Astrocyte (in vitro differentiated cells and primary cell): Measurements from ENCODE around the gene PNPT1. TPM values are rescaled to one million over a fixed set of nuclear protein-coding genes. Genes with fewer than 3 reads are reported as not detected.

Source experiments
- DNase-seq: peaks from one replicate; pipeline ENCODE4 v3.0.0-alpha.2; 2010; ENCODE audit warnings: low read depth
- FAIRE-seq: peaks from 2 replicates; lab custom pipeline; 2011; peaks lifted over from hg19 to GRCh38; lab: Jason Lieb, UNC
- H2AFZ ChIP-seq: 2 replicates; pipeline ENCODE4 v1.6.0; 2012; ENCODE audit warnings: low read depth, low read length, inconsistent platforms
- H3K27ac ChIP-seq: 2 replicates; pipeline ENCODE4 v1.5.1; 2011; ENCODE audit warnings: low read depth, low read length, inconsistent platforms
- H3K27me3 ChIP-seq: 2 replicates; pipeline ENCODE4 v1.6.0; 2011; ENCODE audit warnings: low read length, inconsistent platforms; ENCODE audit not compliant: insufficient read depth
- H3K36me3 ChIP-seq: 2 replicates; pipeline ENCODE4 v1.5.1; 2011; ENCODE audit warnings: low read length, inconsistent platforms; ENCODE audit not compliant: insufficient read depth
- H3K4me1 ChIP-seq: 2 replicates; pipeline ENCODE4 v1.5.1; 2011; ENCODE audit warnings: low read length, inconsistent platforms; ENCODE audit not compliant: insufficient read depth
- H3K4me2 ChIP-seq: 2 replicates; pipeline ENCODE4 v1.6.0; 2012; ENCODE audit warnings: low read length, inconsistent platforms
- H3K4me3 ChIP-seq: 2 replicates; pipeline ENCODE4 v1.5.1; 2011; ENCODE audit warnings: low read depth, mild to moderate bottlenecking, low read length, inconsistent platforms; ENCODE audit not compliant: insufficient read depth
- H3K79me2 ChIP-seq: 2 replicates; pipeline ENCODE4 v1.6.0; 2012; ENCODE audit warnings: mild to moderate bottlenecking, low read length, inconsistent platforms; ENCODE audit not compliant: insufficient read depth
- H3K9ac ChIP-seq: 2 replicates; pipeline ENCODE4 v1.6.0; 2012; ENCODE audit warnings: mild to moderate bottlenecking, low read length, inconsistent platforms
- H3K9me3 ChIP-seq: 2 replicates; pipeline ENCODE4 v1.5.1; 2012; ENCODE audit warnings: low read depth, mild to moderate bottlenecking, low read length, inconsistent platforms; ENCODE audit not compliant: insufficient read depth
- H4K20me1 ChIP-seq: 2 replicates; pipeline ENCODE4 v1.6.0; 2012; ENCODE audit warnings: low read length, inconsistent platforms; ENCODE audit not compliant: insufficient read depth
- H3K27ac Mint-ChIP-seq: one replicate; pipeline ENCODE4 v1.8.0; 2021; ENCODE audit warnings: mild to moderate bottlenecking, mixed read lengths; ENCODE audit not compliant: unreplicated experiment
- H3K27me3 Mint-ChIP-seq: one replicate; pipeline ENCODE4 v1.8.0; 2021; ENCODE audit warnings: low read depth, mixed read lengths; ENCODE audit not compliant: unreplicated experiment
- H3K36me3 Mint-ChIP-seq: one replicate; pipeline ENCODE4 v1.8.0; 2021; ENCODE audit warnings: low read depth, mixed read lengths; ENCODE audit not compliant: unreplicated experiment
- H3K4me1 Mint-ChIP-seq: one replicate; pipeline ENCODE4 v1.8.0; 2021; ENCODE audit warnings: low read depth, mixed read lengths; ENCODE audit not compliant: unreplicated experiment
- H3K4me3 Mint-ChIP-seq: one replicate; pipeline ENCODE4 v1.8.0; 2021; ENCODE audit warnings: mild to moderate bottlenecking, moderate library complexity, mixed read lengths; ENCODE audit not compliant: unreplicated experiment
- H3K9me3 Mint-ChIP-seq: one replicate; pipeline ENCODE4 v1.8.0; 2021; ENCODE audit warnings: mild to moderate bottlenecking, mixed read lengths; ENCODE audit not compliant: unreplicated experiment
- CTCF ChIP-seq: IDR thresholded peaks from 2 replicates; pipeline ENCODE4 v1.5.1; 2011; ENCODE audit warnings: low read depth, mild to moderate bottlenecking, inconsistent platforms, low read length, moderate library complexity; ENCODE audit not compliant: insufficient read depth
- EZH2 ChIP-seq: IDR thresholded peaks from 2 replicates; pipeline ENCODE4 v1.6.1; 2012; ENCODE audit warnings: mild to moderate bottlenecking, low read length, inconsistent platforms; ENCODE audit not compliant: insufficient read depth
- total RNA-seq: library from RNA; stranded (reverse); gene quantifications from 2 replicates; pipeline ENCODE4 v1.2.1, GENCODE V29; 2021

PNPT1 gene
- total RNA-seq, 1 donor from 2014 or later = 45.7 TPM

GRCh38 chr2:55611997-55612396 lies 81.6 kb downstream of the PNPT1 start:
- Histone ChIP-seq H4K20me1 (peaks cover 15% of the 10 kb centered on the region), H3K36me3 (peaks cover 4% of the 10 kb centered on the region), H3K4me1 (no peaks in the 10 kb centered on the region), H2AFZ (no peak overlapping the region), H3K9me3 (no peaks in the 10 kb centered on the region), H3K79me2 (peaks cover 93% of the 10 kb centered on the region), H3K27ac (no peak overlapping the region), H3K9ac (no peak overlapping the region), H3K4me2 (no peak overlapping the region), H3K27me3 (no peaks in the 10 kb centered on the region), H3K4me3 (no peak overlapping the region)
- H3K4me3 Mint-ChIP-seq = no peak overlapping the region
- H3K36me3 Mint-ChIP-seq = peaks cover 9% of the 10 kb centered on the region
- no peak for FAIRE-seq
- no peak overlapping the region for H3K27ac Mint-ChIP-seq
- DNase-seq = no peak
- TF ChIP-seq CTCF = no peak
- TF ChIP-seq EZH2 = no peak
- H3K27me3 Mint-ChIP-seq = no peaks in the 10 kb centered on the region
- H3K9me3 Mint-ChIP-seq = no peaks in the 10 kb centered on the region
- peaks cover 3% of the 10 kb centered on the region for H3K4me1 Mint-ChIP-seq

- Histone ChIP-seq H4K20me1 (peaks cover 15% of the 10 kb centered on the region), H3K27me3 (no peaks in the 10 kb centered on the region), H3K9ac (no peak overlapping the region), H3K27ac (no peak overlapping the region), H3K79me2 (peaks cover 93% of the 10 kb centered on the region), H2AFZ (no peak overlapping the region), H3K4me1 (no peaks in the 10 kb centered on the region), H3K36me3 (peaks cover 4% of the 10 kb centered on the region), H3K4me2 (no peak overlapping the region), H3K4me3 (no peak overlapping the region), H3K9me3 (no peaks in the 10 kb centered on the region)
- H3K4me1 Mint-ChIP-seq = peaks cover 3% of the 10 kb centered on the region
- no peak overlapping the region for H3K27ac Mint-ChIP-seq
- H3K36me3 Mint-ChIP-seq = peaks cover 9% of the 10 kb centered on the region
- H3K9me3 Mint-ChIP-seq = no peaks in the 10 kb centered on the region
- no peak for TF ChIP-seq EZH2
- no peak for TF ChIP-seq CTCF
- DNase-seq (no peak), FAIRE-seq (no peak)
- no peak overlapping the region for H3K4me3 Mint-ChIP-seq
- H3K27me3 Mint-ChIP-seq = no peaks in the 10 kb centered on the region
Observed at GRCh38 chr2:55610954-55611743, 82.5 kb downstream of the PNPT1 start.

GRCh38 chr2:55609938-55610578 lies 83.6 kb downstream of the PNPT1 start:
- H3K27ac ChIP-seq = no peak overlapping the region
- no peaks in the 10 kb centered on the region for H3K9me3 Mint-ChIP-seq
- TF ChIP-seq EZH2 (no peak), CTCF (no peak)
- H3K36me3 ChIP-seq = peaks cover 2% of the 10 kb centered on the region
- peak overlapping the region; percentile 20 for H3K27ac Mint-ChIP-seq
- H3K27me3 Mint-ChIP-seq = no peaks in the 10 kb centered on the region
- no peaks in the 10 kb centered on the region for H3K27me3 ChIP-seq
- H3K9ac ChIP-seq = no peak overlapping the region
- H3K4me3 Mint-ChIP-seq = no peak overlapping the region
- H3K79me2 ChIP-seq = peaks cover 93% of the 10 kb centered on the region
- DNase-seq (no peak), FAIRE-seq (no peak)
- no peak overlapping the region for H2AFZ ChIP-seq
- peaks cover 9% of the 10 kb centered on the region for H3K36me3 Mint-ChIP-seq
- H3K9me3 ChIP-seq = no peaks in the 10 kb centered on the region
- H3K4me1 Mint-ChIP-seq = peaks cover 3% of the 10 kb centered on the region
- H4K20me1 ChIP-seq = peaks cover 15% of the 10 kb centered on the region
- H3K4me1 ChIP-seq = no peaks in the 10 kb centered on the region
- no peak overlapping the region for H3K4me2 ChIP-seq
- no peak overlapping the region for H3K4me3 ChIP-seq
